Ovary (tissue), 3 donors: ENCODE measurements around the gene SH3PXD2B.

ENCODE experiments used
- EP300 ChIP-seq: sonication (generic); formaldehyde crosslinking; IDR thresholded peaks from one replicate; pipeline ENCODE4 v1.6.1; 2017; ENCODE audit warnings: antibody characterized with exemption
- POLR2A ChIP-seq: fragments of 450-650 bp; IDR thresholded peaks from one replicate; pipeline ENCODE4 v1.6.1; 2017; ENCODE audit warnings: antibody characterized with exemption, mild to moderate bottlenecking, moderate library complexity
- TF ChIP-seq, protein P1 (sequence below), 3 donors: fragments of 450-650 bp in 2 of 3; fragments of 200-600 bp in 1 of 3; IDR thresholded peaks; one replicate each; pipeline versions ENCODE4 v1.5.1 to v1.8.0; 2016 to 2022; ENCODE audit warnings: antibody characterized with exemption in 3 of 3, mild to moderate bottlenecking in 1 of 3
- donor health status: DM: no; HTN: no; CAD: no.

DNA sequence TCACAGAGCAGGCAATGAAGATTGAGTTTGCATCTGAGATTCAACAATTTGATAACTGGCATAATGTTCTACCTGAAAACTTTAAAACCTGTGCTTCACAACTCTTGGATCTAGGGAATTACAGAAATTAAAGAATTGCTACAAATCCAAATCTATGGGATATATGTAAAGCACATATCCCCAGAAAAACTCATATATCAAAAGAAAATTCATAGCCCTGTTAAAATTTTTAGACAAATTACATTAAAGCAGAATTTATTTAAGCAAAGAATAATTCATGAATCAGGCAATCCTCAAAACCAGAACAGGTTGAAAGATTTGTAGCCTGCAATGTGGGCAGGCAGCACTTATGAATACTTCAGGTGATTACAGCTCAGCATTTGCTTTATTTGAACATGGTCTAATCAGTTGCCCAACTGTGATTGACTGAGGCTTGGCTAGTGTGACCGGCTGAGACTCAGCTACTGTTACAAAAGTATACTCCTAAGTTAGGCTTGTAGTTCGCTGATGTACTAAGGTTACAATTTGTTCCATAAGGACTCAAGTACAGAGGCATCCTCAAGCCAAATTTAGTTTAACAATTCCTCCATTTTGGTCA, 160.5 kb downstream of the SH3PXD2B start:
- TF ChIP-seq POLR2A: no peak
- TF ChIP-seq, protein P1, sequence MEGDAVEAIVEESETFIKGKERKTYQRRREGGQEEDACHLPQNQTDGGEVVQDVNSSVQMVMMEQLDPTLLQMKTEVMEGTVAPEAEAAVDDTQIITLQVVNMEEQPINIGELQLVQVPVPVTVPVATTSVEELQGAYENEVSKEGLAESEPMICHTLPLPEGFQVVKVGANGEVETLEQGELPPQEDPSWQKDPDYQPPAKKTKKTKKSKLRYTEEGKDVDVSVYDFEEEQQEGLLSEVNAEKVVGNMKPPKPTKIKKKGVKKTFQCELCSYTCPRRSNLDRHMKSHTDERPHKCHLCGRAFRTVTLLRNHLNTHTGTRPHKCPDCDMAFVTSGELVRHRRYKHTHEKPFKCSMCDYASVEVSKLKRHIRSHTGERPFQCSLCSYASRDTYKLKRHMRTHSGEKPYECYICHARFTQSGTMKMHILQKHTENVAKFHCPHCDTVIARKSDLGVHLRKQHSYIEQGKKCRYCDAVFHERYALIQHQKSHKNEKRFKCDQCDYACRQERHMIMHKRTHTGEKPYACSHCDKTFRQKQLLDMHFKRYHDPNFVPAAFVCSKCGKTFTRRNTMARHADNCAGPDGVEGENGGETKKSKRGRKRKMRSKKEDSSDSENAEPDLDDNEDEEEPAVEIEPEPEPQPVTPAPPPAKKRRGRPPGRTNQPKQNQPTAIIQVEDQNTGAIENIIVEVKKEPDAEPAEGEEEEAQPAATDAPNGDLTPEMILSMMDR (IDR thresholded peaks at IDR 0.05): no peak
- no peak for TF ChIP-seq EP300
